H9 (cell line): Measurements from ENCODE around the gene LSM3. TPM values are rescaled to one million over a fixed set of nuclear protein-coding genes. Genes with fewer than 3 reads are reported as not detected.

Experiments used
- DNase-seq: peaks from one replicate; pipeline ENCODE4 v3.0.0-alpha.2; 2017
- H2AFZ ChIP-seq: one replicate; pipeline ENCODE4 v1.6.1; 2013; ENCODE audit warnings: mild to moderate bottlenecking, low read length, control low read depth, moderate library complexity
- H2AK5ac ChIP-seq: 2 replicates; pipeline ENCODE4 v1.6.1; 2013; ENCODE audit warnings: low read length, control low read depth, mixed read lengths; ENCODE audit not compliant: insufficient read length
- H2BK120ac ChIP-seq: one replicate; pipeline ENCODE4 v1.6.1; 2013; ENCODE audit warnings: low read depth, mild to moderate bottlenecking, low read length, control low read depth, inconsistent platforms; ENCODE audit not compliant: poor library complexity, severe bottlenecking
- H2BK12ac ChIP-seq: 2 replicates; pipeline ENCODE4 v1.6.1; 2013; ENCODE audit warnings: low read length, control low read depth, mixed read lengths, low read depth; ENCODE audit not compliant: insufficient read length
- H2BK15ac ChIP-seq: 2 replicates; pipeline ENCODE4 v1.6.1; 2013; ENCODE audit warnings: low read depth, low read length, control low read depth
- H2BK20ac ChIP-seq: one replicate; pipeline ENCODE4 v1.6.1; 2013; ENCODE audit warnings: low read depth, mild to moderate bottlenecking, low read length, control low read depth, inconsistent platforms; ENCODE audit not compliant: poor library complexity, severe bottlenecking
- H2BK5ac ChIP-seq: 2 replicates; pipeline ENCODE4 v1.6.1; 2013; ENCODE audit warnings: low read length, control low read depth, mixed read lengths; ENCODE audit not compliant: insufficient read length
- H3K14ac ChIP-seq: 2 replicates; pipeline ENCODE4 v1.6.1; 2013; ENCODE audit warnings: low read length, control low read depth; ENCODE audit not compliant: insufficient read depth
- H3K18ac ChIP-seq: 2 replicates; pipeline ENCODE4 v1.6.1; 2013; ENCODE audit warnings: low read depth, mild to moderate bottlenecking, mixed read lengths, low read length, control low read depth; ENCODE audit not compliant: insufficient read length
- H3K23ac ChIP-seq: 2 replicates; pipeline ENCODE4 v1.6.1; 2013; ENCODE audit warnings: low read length, control low read depth, mixed read lengths, low read depth; ENCODE audit not compliant: insufficient read length
- H3K23me2 ChIP-seq: 2 replicates; pipeline ENCODE4 v1.6.1; 2013; ENCODE audit warnings: low read depth, mild to moderate bottlenecking, mixed read lengths, low read length, control low read depth; ENCODE audit not compliant: insufficient read length, poor library complexity, severe bottlenecking
- H3K27ac ChIP-seq: 2 replicates; pipeline ENCODE4 v1.5.1; 2013; ENCODE audit warnings: low read length, control low read depth, mixed read lengths, low read depth; ENCODE audit not compliant: insufficient read length
- H3K27me3 ChIP-seq: 2 replicates; pipeline ENCODE4 v1.6.1; 2013; ENCODE audit warnings: low read length, control low read depth, inconsistent platforms; ENCODE audit not compliant: insufficient read depth
- H3K4ac ChIP-seq: 2 replicates; pipeline ENCODE4 v1.6.1; 2013; ENCODE audit warnings: low read depth, mild to moderate bottlenecking, control low read depth, inconsistent platforms, low read length, moderate library complexity
- H3K4me1 ChIP-seq: 2 replicates; pipeline ENCODE4 v1.6.1; 2013; ENCODE audit warnings: low read length, control low read depth, inconsistent platforms; ENCODE audit not compliant: insufficient read depth
- H3K4me2 ChIP-seq: 2 replicates; pipeline ENCODE4 v1.6.1; 2013; ENCODE audit warnings: low read length, control low read depth, mixed read lengths; ENCODE audit not compliant: insufficient read length, insufficient read depth
- H3K56ac ChIP-seq: 2 replicates; pipeline ENCODE4 v1.6.1; 2013; ENCODE audit warnings: low read depth, mild to moderate bottlenecking, mixed read lengths, low read length, control low read depth; ENCODE audit not compliant: insufficient read length
- H3K79me1 ChIP-seq: 2 replicates; pipeline ENCODE4 v1.6.1; 2013; ENCODE audit warnings: low read depth, mild to moderate bottlenecking, moderate library complexity, low read length, control low read depth, inconsistent platforms; ENCODE audit not compliant: insufficient read depth, poor library complexity, severe bottlenecking
- H3K79me2 ChIP-seq: 2 replicates; pipeline ENCODE4 v1.6.1; 2013; ENCODE audit warnings: low read length, control low read depth, inconsistent platforms; ENCODE audit not compliant: insufficient read depth
- H3K9ac ChIP-seq: 2 replicates; pipeline ENCODE4 v1.6.1; 2013; ENCODE audit warnings: low read length, control low read depth, mixed read lengths; ENCODE audit not compliant: insufficient read length; ENCODE audit errors: extremely low read depth
- H3K9me3 ChIP-seq: one replicate; pipeline ENCODE4 v1.6.1; 2013; ENCODE audit warnings: low read depth, low read length, inconsistent platforms; ENCODE audit not compliant: control insufficient read depth
- H3T11ph ChIP-seq: one replicate; pipeline ENCODE4 v1.6.1; 2013; ENCODE audit warnings: mild to moderate bottlenecking, low read length, control low read depth, inconsistent platforms
- H4K20me1 ChIP-seq: one replicate; pipeline ENCODE4 v1.6.1; 2013; ENCODE audit not compliant: control insufficient read depth, insufficient read length, insufficient read depth
- H4K5ac ChIP-seq: 2 replicates; pipeline ENCODE4 v1.6.1; 2013; ENCODE audit warnings: low read depth, mild to moderate bottlenecking, mixed read lengths, low read length, control low read depth; ENCODE audit not compliant: insufficient read length
- H4K8ac ChIP-seq: replicated peaks from 2 replicates; pipeline ENCODE4 v1.6.1; 2013; ENCODE audit warnings: low read length, control low read depth, mixed read lengths, low read depth; ENCODE audit not compliant: insufficient read length
- H4K91ac ChIP-seq: 2 replicates; pipeline ENCODE4 v1.6.1; 2013; ENCODE audit warnings: low read depth, mild to moderate bottlenecking, moderate library complexity, mixed read lengths, low read length, control low read depth; ENCODE audit not compliant: insufficient read length
- H3K27ac Mint-ChIP-seq, 3 experiments: 2 replicates in 2 of 3; 3 replicates in 1 of 3; pipeline ENCODE4 v1.8.0; 2020 to 2021; ENCODE audit warnings: mixed read lengths in 3 of 3, mild to moderate bottlenecking in 1 of 3, moderate library complexity in 1 of 3
- H3K27me3 Mint-ChIP-seq: 2 replicates; pipeline ENCODE4 v1.8.0; 2021; ENCODE audit warnings: low read depth, mild to moderate bottlenecking, moderate library complexity, mixed read lengths
- H3K36me3 Mint-ChIP-seq, 3 experiments: 2 replicates in 2 of 3; 3 replicates in 1 of 3; pipeline ENCODE4 v1.8.0; 2020 to 2021; ENCODE audit warnings: low read depth in 3 of 3, mixed read lengths in 3 of 3; ENCODE audit not compliant: insufficient read depth in 1 of 3
- H3K4me1 Mint-ChIP-seq, 2 experiments: 2 replicates each; pipeline ENCODE4 v1.8.0; 2020; ENCODE audit warnings: mixed read lengths in 2 of 2
- H3K4me3 Mint-ChIP-seq, 2 experiments: 2 replicates in 1 of 2; 3 replicates in 1 of 2; pipeline ENCODE4 v1.8.0; 2020 to 2021; ENCODE audit warnings: mild to moderate bottlenecking in 2 of 2, mixed read lengths in 2 of 2, moderate library complexity in 1 of 2
- H3K9me3 Mint-ChIP-seq, 2 experiments: 2 replicates in 1 of 2; 3 replicates in 1 of 2; pipeline ENCODE4 v1.8.0; 2020; ENCODE audit warnings: mild to moderate bottlenecking in 2 of 2, mixed read lengths in 2 of 2, moderate library complexity in 1 of 2
- WGBS: extraction: QIAGEN DNeasy Blood & Tissue Kit; methylation state at CpG from one replicate; pipeline ENCODE4 v1.1.7; 2013; ENCODE audit warnings: missing lambda C conversion rate, low lambda C conversion rate, mixed read lengths; ENCODE audit not compliant: insufficient read length; ENCODE audit errors: extremely low coverage; 5-methylcytosine and 5-hydroxymethylcytosine counted together
- total RNA-seq: library from RNA; stranded (reverse); gene quantifications from 2 replicates; pipeline ENCODE4 v1.2.1, GENCODE V29; 2021
- TF ChIP-seq, protein P1 (sequence below): fragments of 200-600 bp; sonication (generic); conservative IDR thresholded peaks from 3 replicates; pipeline ENCODE4 v1.8.0; 2021; ENCODE audit warnings: antibody characterized with exemption, mild to moderate bottlenecking

The LSM3 gene
- total RNA-seq, 1 experiment from 2014 or later, result 24.4 TPM

DNA sequence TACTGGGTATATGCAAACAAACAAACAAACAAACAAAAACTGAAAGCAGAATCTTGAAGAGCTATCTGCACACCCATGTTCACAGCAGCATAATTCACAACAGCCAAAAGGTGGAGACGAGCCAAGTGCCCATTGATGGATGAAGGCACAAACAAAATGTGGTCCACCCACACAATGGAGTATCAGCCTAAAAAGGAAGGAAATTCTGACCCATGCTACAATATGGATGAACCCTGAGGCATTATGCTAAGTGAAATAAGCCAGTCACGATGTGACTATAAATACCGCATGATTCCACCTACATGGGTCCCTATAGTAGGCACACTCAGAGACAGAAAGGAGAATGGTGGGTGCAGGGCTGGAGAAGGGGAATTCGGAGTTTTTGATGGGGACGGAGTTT is 24.3 kb upstream of the LSM3 start:
- Histone ChIP-seq H2BK15ac (no peak overlapping the region), H2BK20ac (no peak overlapping the region), H3K4ac (no peak overlapping the region), H3K79me1 (no peaks in the 10 kb centered on the region), H3K23ac (no peak overlapping the region), H4K5ac (no peak overlapping the region), H4K8ac (no peak overlapping the region), H3K4me2 (no peak overlapping the region), H3K56ac (no peak overlapping the region), H3K79me2 (no peaks in the 10 kb centered on the region), H3K9me3 (no peaks in the 10 kb centered on the region), H2BK120ac (no peak overlapping the region), H4K20me1 (no peaks in the 10 kb centered on the region), H2BK12ac (no peak overlapping the region), H3K23me2 (no peaks in the 10 kb centered on the region), H3K4me1 (no peaks in the 10 kb centered on the region), H2AFZ (no peak overlapping the region), H3T11ph (no peak overlapping the region), H4K91ac (no peak overlapping the region), H2BK5ac (no peak overlapping the region), H2AK5ac (no peak overlapping the region), H3K14ac (no peak overlapping the region), H3K27me3 (no peaks in the 10 kb centered on the region), H3K27ac (no peak overlapping the region), H3K18ac (no peak overlapping the region), H3K9ac (no peak overlapping the region)
- DNase-seq, result no peak
- Mint-ChIP-seq H3K4me1 (peaks cover 0 to 5% of the 10 kb centered on the region in 2 experiments; a peak in 1 of 4 replicates), H3K9me3 (no peaks in the 10 kb centered on the region), H3K27me3 (no peaks in the 10 kb centered on the region), H3K27ac (no peak overlapping the region; a peak in 1 of 7 replicates), H3K36me3 (peaks cover 20 to 70% (median 65%) of the 10 kb centered on the region in 3 experiments; a peak in 6 of 7 replicates), H3K4me3 (no peak overlapping the region)
- WGBS, result 100% methylated on average over 2 of the region's 5 CpGs
- TF ChIP-seq, protein P1, sequence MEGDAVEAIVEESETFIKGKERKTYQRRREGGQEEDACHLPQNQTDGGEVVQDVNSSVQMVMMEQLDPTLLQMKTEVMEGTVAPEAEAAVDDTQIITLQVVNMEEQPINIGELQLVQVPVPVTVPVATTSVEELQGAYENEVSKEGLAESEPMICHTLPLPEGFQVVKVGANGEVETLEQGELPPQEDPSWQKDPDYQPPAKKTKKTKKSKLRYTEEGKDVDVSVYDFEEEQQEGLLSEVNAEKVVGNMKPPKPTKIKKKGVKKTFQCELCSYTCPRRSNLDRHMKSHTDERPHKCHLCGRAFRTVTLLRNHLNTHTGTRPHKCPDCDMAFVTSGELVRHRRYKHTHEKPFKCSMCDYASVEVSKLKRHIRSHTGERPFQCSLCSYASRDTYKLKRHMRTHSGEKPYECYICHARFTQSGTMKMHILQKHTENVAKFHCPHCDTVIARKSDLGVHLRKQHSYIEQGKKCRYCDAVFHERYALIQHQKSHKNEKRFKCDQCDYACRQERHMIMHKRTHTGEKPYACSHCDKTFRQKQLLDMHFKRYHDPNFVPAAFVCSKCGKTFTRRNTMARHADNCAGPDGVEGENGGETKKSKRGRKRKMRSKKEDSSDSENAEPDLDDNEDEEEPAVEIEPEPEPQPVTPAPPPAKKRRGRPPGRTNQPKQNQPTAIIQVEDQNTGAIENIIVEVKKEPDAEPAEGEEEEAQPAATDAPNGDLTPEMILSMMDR, result no peak
